PC-3 (cell line): ENCODE data around the gene KDR. TPM values are rescaled to one million over a fixed set of nuclear protein-coding genes. Genes with fewer than 3 reads are reported as not detected.

ENCODE experiments used
- ATAC-seq: fragments of 200-7000 bp; cut with Tn5 transposase; 2 replicates; pipeline ENCODE4 v1.9.1; 2020; ENCODE audit warnings: mild to moderate bottlenecking, moderate library complexity
- BruUV-seq: library from RNA; stranded (reverse); fragments of 400-500 nt; replicated peaks from 2 replicates; lab custom pipeline; 2021; lab: Mats Ljungman, UMichigan
- CTCF ChIA-PET: fragments of 300-600 bp; sonication (Branson Sonifier 250); formaldehyde crosslinking; loops from one replicate; lab custom pipeline; 2022; ENCODE audit warnings: antibody characterized with exemption; lab: Charles Lee
- POLR2A ChIA-PET: fragments of 300-600 bp; sonication (Branson Sonifier 250); formaldehyde crosslinking; loops from one replicate; lab custom pipeline; 2022; ENCODE audit warnings: antibody characterized with exemption; ENCODE audit not compliant: unreplicated experiment; lab: Charles Lee
- DNase-seq: peaks from one replicate; pipeline ENCODE4 v3.0.0-alpha.2; 2015
- H2AFZ ChIP-seq: fragments of 300-600 bp; sonication (generic); 2 replicates; pipeline ENCODE4 v1.6.0; 2016; ENCODE audit warnings: antibody characterized with exemption, low read length
- H3F3A ChIP-seq: fragments of 300-600 bp; sonication (generic); one replicate; pipeline ENCODE4 v1.6.0; 2017; ENCODE audit warnings: antibody characterized with exemption, low read length, control low read depth, mild to moderate bottlenecking; ENCODE audit not compliant: unreplicated experiment
- H3K27ac ChIP-seq: fragments of 300-600 bp; sonication (generic); 2 replicates; pipeline ENCODE4 v1.5.1; 2016; ENCODE audit warnings: mild to moderate bottlenecking, low read length
- H3K27me3 ChIP-seq: fragments of 300-600 bp; sonication (generic); 2 replicates; pipeline ENCODE4 v1.6.1; 2016; ENCODE audit warnings: low read length, mixed read lengths
- H3K36me3 ChIP-seq: fragments of 300-600 bp; sonication (generic); 2 replicates; pipeline ENCODE4 v1.6.1; 2016; ENCODE audit warnings: low read depth, mixed run types, low read length, mixed read lengths
- H3K4me1 ChIP-seq: fragments of 300-600 bp; sonication (generic); 2 replicates; pipeline ENCODE4 v1.5.1; 2016; ENCODE audit warnings: low read length; ENCODE audit not compliant: insufficient read depth
- H3K4me2 ChIP-seq: fragments of 300-600 bp; sonication (generic); 2 replicates; pipeline ENCODE4 v1.6.0; 2016; ENCODE audit warnings: low read length
- H3K4me3 ChIP-seq: fragments of 300-600 bp; sonication (generic); 2 replicates; pipeline ENCODE4 v1.5.1; 2016; ENCODE audit warnings: mild to moderate bottlenecking, low read length, mixed read lengths
- H3K79me2 ChIP-seq: fragments of 300-600 bp; sonication (generic); 2 replicates; pipeline ENCODE4 v1.6.1; 2017; ENCODE audit warnings: low read length, mixed read lengths
- H3K9ac ChIP-seq: fragments of 300-600 bp; sonication (generic); 2 replicates; pipeline ENCODE4 v1.6.0; 2016; ENCODE audit warnings: mild to moderate bottlenecking, low read length
- H3K9me2 ChIP-seq: fragments of 300-600 bp; sonication (generic); replicated peaks from 2 replicates; pipeline ENCODE4 v1.6.1; 2016; ENCODE audit warnings: mixed run types, low read length, mixed read lengths
- H3K9me3 ChIP-seq: fragments of 300-600 bp; sonication (generic); 2 replicates; pipeline ENCODE4 v1.6.1; 2016; ENCODE audit warnings: low read length, mixed read lengths
- H4K20me1 ChIP-seq: fragments of 300-600 bp; sonication (generic); 2 replicates; pipeline ENCODE4 v1.6.1; 2016; ENCODE audit warnings: low read length, mixed read lengths
- CTCF ChIP-seq: fragments of 300-600 bp; sonication (generic); conservative IDR thresholded peaks from 2 replicates; pipeline ENCODE4 v1.5.1; 2017; ENCODE audit warnings: antibody characterized with exemption, low read depth, mild to moderate bottlenecking, low read length
- EZH2 ChIP-seq: fragments of 300-600 bp; sonication (generic); IDR thresholded peaks from one replicate; pipeline ENCODE4 v1.6.1; 2017; ENCODE audit warnings: antibody characterized with exemption, mild to moderate bottlenecking, low read length; ENCODE audit not compliant: unreplicated experiment
- EZH2phosphoT487 ChIP-seq: fragments of 300-600 bp; sonication (generic); IDR thresholded peaks from 2 replicates; pipeline ENCODE4 v1.6.1; 2018; ENCODE audit warnings: mild to moderate bottlenecking, antibody characterized with exemption, low read length, borderline replicate concordance
- intact Hi-C: fragments of 100-400 bp; cut with micrococcal nuclease; formaldehyde crosslinking; loops from 2 replicates; pipeline ENCODE4 v1.9.0; 2023
- total RNA-seq: library from RNA; depleted of rRNA; stranded (reverse); fragments of >200 nt; gene quantifications from 2 replicates; pipeline ENCODE4 v1.2.3, GENCODE V29; 2014

KDR gene
- total RNA-seq, 1 experiment from 2014 or later = 0.66 TPM

DNA sequence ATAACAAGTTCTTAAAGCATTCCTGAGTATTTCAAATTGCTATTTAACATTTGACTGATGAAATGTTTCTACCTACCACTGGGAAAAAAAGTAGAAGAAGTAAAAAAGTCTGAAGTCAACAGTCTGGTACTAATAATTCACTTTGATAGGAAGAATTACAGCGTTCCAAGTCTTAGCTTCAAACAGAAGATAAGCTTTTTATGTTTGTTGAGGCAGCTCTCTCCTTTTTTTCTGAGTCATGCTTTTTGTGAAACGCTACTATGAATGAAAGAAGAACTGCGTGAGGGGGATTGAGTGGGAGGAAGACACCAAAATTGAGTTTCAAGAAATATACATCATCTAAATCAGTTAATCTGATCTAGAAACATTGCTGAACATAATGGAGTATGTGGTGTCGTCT, 13.0 kb upstream of the KDR start:
- H3K79me2 ChIP-seq = no peaks in the 10 kb centered on the region
- CTCF ChIA-PET = no interaction called here

DNA sequence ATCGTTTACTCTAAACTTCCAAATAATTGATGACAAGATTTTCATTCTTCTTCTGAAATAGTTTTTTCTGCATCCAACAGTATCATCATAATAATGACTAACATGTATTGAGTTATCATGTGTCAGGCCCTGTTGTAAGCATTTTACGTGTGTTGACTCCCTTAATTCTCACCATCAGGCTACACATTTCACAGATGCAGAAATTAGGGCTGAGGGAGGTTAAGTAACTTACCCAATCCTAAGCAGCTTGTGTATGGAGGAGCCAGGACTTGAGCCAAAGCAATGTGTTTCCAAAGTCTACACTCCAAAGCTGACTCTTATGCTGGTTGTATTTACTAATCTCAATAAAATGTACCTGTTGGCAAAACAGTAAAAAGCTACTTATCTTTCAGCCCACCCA, 11.2 kb upstream of the KDR start:
- DNase-seq (no peak), ATAC-seq (no peak)
- no TSS peak for BruUV-seq
- no peak overlapping the region for H3K27ac ChIP-seq
- H3K4me2 ChIP-seq = no peak overlapping the region
- no peak overlapping the region for H2AFZ ChIP-seq
- H3F3A ChIP-seq = no peaks in the 10 kb centered on the region
- no peaks in the 10 kb centered on the region for H3K79me2 ChIP-seq
- H3K4me3 ChIP-seq = no peak overlapping the region
- TF ChIP-seq CTCF (no peak), EZH2 (no peak), EZH2phosphoT487 (no peak)
- H3K9me2 ChIP-seq = no peaks in the 10 kb centered on the region
- H3K36me3 ChIP-seq = no peaks in the 10 kb centered on the region
- no peaks in the 10 kb centered on the region for H4K20me1 ChIP-seq
- intact Hi-C loops = no loop called here
- no peaks in the 10 kb centered on the region for H3K27me3 ChIP-seq
- H3K9me3 ChIP-seq = no peaks in the 10 kb centered on the region
- POLR2A ChIA-PET = no interaction called here
- CTCF ChIA-PET = no interaction called here
- no peaks in the 10 kb centered on the region for H3K4me1 ChIP-seq
- H3K9ac ChIP-seq = no peak overlapping the region

More for the DNA sequence above, 13.0 kb upstream of the KDR start:
- no peak for TF ChIP-seq EZH2phosphoT487
- TF ChIP-seq CTCF = no peak
- no peak for TF ChIP-seq EZH2
- Histone ChIP-seq H3K4me1 (peaks cover 4% of the 10 kb centered on the region), H3K27ac (no peak overlapping the region), H3K9me2 (no peaks in the 10 kb centered on the region), H3K36me3 (no peaks in the 10 kb centered on the region), H3K9me3 (no peaks in the 10 kb centered on the region), H3K4me3 (no peak overlapping the region), H4K20me1 (no peaks in the 10 kb centered on the region), H3K27me3 (no peaks in the 10 kb centered on the region), H3K4me2 (no peak overlapping the region), H3K9ac (no peak overlapping the region), H3F3A (no peaks in the 10 kb centered on the region), H2AFZ (0 out of 2 replicates have a peak overlapping the region, but pooled peaks have one; percentile 12)
- BruUV-seq = no TSS peak
- intact Hi-C loops = no loop called here
- ATAC-seq (no peak), DNase-seq (no peak)
- POLR2A ChIA-PET = interaction anchor here (0.5 to 0.6 kb wide), 2 partner anchors 10 to 1443 kb away, joined by 3 to 4 read pairs; no protein-coding TSS in a partner anchor

DNA sequence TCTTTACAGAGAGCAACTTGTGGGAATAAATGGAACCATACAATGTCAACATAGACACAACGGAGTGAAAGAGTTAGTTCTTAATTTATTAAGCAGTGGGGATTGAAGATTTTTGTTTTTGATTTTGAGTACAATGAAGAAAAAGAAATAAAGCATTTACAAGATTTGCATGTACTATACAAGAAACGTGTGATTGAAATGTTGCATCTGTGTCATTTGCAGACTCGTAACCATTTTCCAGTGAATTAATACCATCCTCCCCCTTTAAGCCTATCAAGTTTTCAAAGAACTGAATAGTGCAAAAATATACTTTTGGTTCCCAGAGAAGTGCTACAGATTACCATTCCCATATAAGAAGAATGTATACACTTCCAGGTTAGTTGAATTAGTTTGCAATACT, 8.6 kb upstream of the KDR start:
- Histone ChIP-seq H3K4me1 (no peaks in the 10 kb centered on the region), H2AFZ (no peak overlapping the region), H3F3A (no peaks in the 10 kb centered on the region), H4K20me1 (no peaks in the 10 kb centered on the region), H3K36me3 (no peaks in the 10 kb centered on the region), H3K4me2 (no peak overlapping the region), H3K9me3 (no peaks in the 10 kb centered on the region), H3K79me2 (no peaks in the 10 kb centered on the region), H3K27me3 (no peaks in the 10 kb centered on the region), H3K9me2 (no peaks in the 10 kb centered on the region), H3K4me3 (no peak overlapping the region), H3K9ac (no peak overlapping the region), H3K27ac (no peak overlapping the region)
- intact Hi-C loops = no loop called here
- no peak for DNase-seq
- BruUV-seq = no TSS peak
- ATAC-seq = no peak
- POLR2A ChIA-PET = no interaction called here
- TF ChIP-seq EZH2 (no peak), CTCF (no peak), EZH2phosphoT487 (no peak)
- CTCF ChIA-PET = no interaction called here
